Memory B cell (primary cell): ENCODE measurements around the gene LRRK1.

Experiments
- ATAC-seq: fragments of 150-1000 bp; cut with Tn5 transposase; 2 replicates; pipeline ENCODE4 v1.10.0; 2021; ENCODE audit warnings: low read depth, mild to moderate bottlenecking, moderate library complexity
- DNase-seq, 2 donors: peaks; one replicate each; pipeline ENCODE4 v3.0.0; 2022; ENCODE audit warnings: low spot score in 2 of 2
- H3K27ac Mint-ChIP-seq: one replicate; pipeline ENCODE4 v1.8.0; 2022; ENCODE audit warnings: mild to moderate bottlenecking, moderate library complexity, mixed read lengths
- H3K27me3 Mint-ChIP-seq: one replicate; pipeline ENCODE4 v1.8.0; 2022; ENCODE audit warnings: mixed read lengths
- H3K36me3 Mint-ChIP-seq: one replicate; pipeline ENCODE4 v1.8.0; 2022; ENCODE audit warnings: mild to moderate bottlenecking, mixed read lengths
- H3K4me1 Mint-ChIP-seq: one replicate; pipeline ENCODE4 v1.8.0; 2022; ENCODE audit warnings: mixed read lengths
- H3K4me3 Mint-ChIP-seq: one replicate; pipeline ENCODE4 v1.8.0; 2022; ENCODE audit warnings: mild to moderate bottlenecking, moderate library complexity, mixed read lengths
- H3K9me3 Mint-ChIP-seq: one replicate; pipeline ENCODE4 v1.8.0; 2022; ENCODE audit warnings: mixed read lengths

LRRK1 gene

DNA sequence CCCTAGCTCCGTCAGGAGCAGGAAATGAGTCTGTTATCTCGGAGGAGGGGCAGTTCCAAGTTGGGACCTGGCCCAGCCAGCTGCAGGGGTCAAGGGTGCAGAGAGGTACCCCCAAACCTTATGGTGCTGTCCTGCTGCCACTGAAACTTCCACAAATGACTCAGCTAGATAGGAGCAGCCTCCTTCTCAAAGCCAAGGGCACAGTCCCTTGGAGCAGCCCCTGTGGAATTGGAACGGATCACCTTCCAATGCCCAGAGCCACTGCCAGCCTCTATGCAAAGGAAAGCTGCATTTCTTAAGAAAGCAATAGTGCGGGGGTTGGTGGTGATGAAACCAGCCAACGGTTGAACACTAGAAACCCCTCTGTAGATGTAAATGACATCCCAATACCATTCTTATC, 19.6 kb upstream of the LRRK1 start:
- H3K9me3 Mint-ChIP-seq: no peaks in the 10 kb centered on the region
- no peak for DNase-seq
- H3K4me1 Mint-ChIP-seq: no peaks in the 10 kb centered on the region
- no peak for ATAC-seq
- no peak overlapping the region for H3K4me3 Mint-ChIP-seq
- peaks cover 7% of the 10 kb centered on the region for H3K27me3 Mint-ChIP-seq
- H3K27ac Mint-ChIP-seq: no peak overlapping the region
- no peaks in the 10 kb centered on the region for H3K36me3 Mint-ChIP-seq

GRCh38 chr15:100900136-100900794, 18.9 kb upstream of the LRRK1 start:
- Mint-ChIP-seq H3K9me3 (no peaks in the 10 kb centered on the region), H3K36me3 (no peaks in the 10 kb centered on the region), H3K27ac (no peak overlapping the region), H3K4me1 (no peaks in the 10 kb centered on the region), H3K4me3 (no peak overlapping the region), H3K27me3 (peaks cover 7% of the 10 kb centered on the region)
- DNase-seq: no peak
- ATAC-seq: no peak

GRCh38 chr15:100900795-100901169, 18.4 kb upstream of the LRRK1 start:
- Mint-ChIP-seq H3K27me3 (peaks cover 7% of the 10 kb centered on the region), H3K9me3 (no peaks in the 10 kb centered on the region), H3K4me3 (no peak overlapping the region), H3K4me1 (no peaks in the 10 kb centered on the region), H3K36me3 (no peaks in the 10 kb centered on the region), H3K27ac (no peak overlapping the region)
- ATAC-seq: no peak
- no peak for DNase-seq

DNA sequence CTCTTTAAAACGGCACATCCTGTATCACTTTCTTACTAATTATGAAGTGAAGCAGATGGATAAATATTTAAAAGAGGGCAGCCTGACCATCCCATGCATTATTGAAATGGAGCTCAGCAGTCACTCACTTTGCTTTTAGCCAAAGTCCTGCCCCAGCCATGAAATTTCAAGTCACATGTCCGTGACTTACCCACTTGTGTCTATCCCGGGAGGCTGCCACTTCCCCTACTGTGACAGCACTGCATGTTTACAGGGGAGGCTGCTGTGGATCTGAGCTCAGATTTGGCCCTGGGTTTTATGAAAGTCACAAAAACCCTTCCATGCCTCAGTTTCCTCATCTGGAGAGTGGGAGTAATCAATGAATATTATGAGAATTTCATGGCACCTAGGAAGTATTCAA, 17.9 kb upstream of the LRRK1 start:
- Mint-ChIP-seq H3K9me3 (no peaks in the 10 kb centered on the region), H3K27ac (no peak overlapping the region), H3K4me3 (no peak overlapping the region), H3K27me3 (peaks cover 7% of the 10 kb centered on the region), H3K36me3 (no peaks in the 10 kb centered on the region), H3K4me1 (no peaks in the 10 kb centered on the region)
- no peak for DNase-seq
- ATAC-seq: no peak

DNA sequence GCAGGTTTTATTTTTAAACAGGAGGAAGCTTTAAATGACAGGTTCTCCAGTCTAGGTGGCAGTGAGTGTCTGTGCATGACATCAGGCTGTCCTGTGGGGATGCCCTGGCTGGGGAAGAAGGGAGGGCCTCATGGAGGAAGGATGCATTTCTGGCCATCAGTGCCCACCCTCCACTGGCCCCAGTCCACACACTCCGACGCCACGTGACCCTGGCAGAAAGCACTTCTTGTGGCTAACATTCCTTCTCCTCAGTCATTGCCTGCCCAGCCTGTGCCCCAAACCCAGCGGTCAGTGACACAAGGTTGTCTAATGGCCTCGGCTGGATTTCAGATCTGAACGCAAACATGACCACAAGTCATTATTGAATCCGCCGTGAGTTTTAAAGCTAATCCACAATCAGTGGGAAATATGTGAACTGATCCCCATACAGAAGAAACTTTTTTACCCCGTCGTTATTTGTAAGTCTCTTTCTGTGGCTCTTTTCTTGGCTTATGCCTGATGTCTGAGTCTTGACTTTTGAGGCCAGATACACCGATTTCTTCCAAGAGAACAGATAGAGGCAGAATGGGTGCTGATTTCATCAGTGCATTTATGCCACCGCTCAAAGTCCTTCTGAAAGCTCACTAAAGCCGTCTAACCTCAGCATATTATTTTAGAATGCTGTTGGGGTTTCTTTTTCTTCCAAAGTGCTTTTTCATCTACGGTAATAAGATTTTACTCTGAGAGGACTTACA, 17.3 kb upstream of the LRRK1 start:
- DNase-seq: no peak
- Mint-ChIP-seq H3K4me1 (no peaks in the 10 kb centered on the region), H3K27ac (no peak overlapping the region), H3K36me3 (no peaks in the 10 kb centered on the region), H3K27me3 (peaks cover 7% of the 10 kb centered on the region), H3K9me3 (no peaks in the 10 kb centered on the region), H3K4me3 (no peak overlapping the region)
- ATAC-seq: no peak

GRCh38 chr15:100902436-100903167, 16.6 kb upstream of the LRRK1 start:
- ATAC-seq (peak; percentile 39), DNase-seq (no peak)
- Mint-ChIP-seq H3K36me3 (no peaks in the 10 kb centered on the region), H3K4me3 (peak overlapping the region; percentile 18), H3K27me3 (peaks cover 3% of the 10 kb centered on the region), H3K4me1 (no peaks in the 10 kb centered on the region), H3K27ac (no peak overlapping the region), H3K9me3 (no peaks in the 10 kb centered on the region)

DNA sequence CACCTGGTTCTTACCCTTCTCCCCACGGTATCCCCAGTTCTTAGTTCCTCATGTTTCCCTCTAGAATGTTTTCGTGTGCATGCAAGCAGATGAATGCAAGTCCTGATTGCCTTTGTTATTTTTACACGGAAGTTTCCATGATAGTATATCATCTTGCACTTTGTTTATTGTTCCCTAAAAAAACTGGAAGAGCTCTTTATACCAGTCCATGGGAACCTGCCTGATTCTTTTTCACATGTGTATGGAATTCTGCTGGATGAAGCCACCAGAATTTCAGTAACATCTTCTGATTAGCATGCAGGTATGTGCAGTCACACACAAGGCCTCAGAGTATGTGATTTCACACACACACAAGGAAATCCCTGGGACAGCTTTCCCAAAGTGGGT, 16.0 kb upstream of the LRRK1 start:
- H3K36me3 Mint-ChIP-seq: no peaks in the 10 kb centered on the region
- DNase-seq: no peak
- ATAC-seq: no peak
- no peak overlapping the region for H3K27ac Mint-ChIP-seq
- H3K4me1 Mint-ChIP-seq: no peaks in the 10 kb centered on the region
- H3K4me3 Mint-ChIP-seq: no peak overlapping the region
- peaks cover 2% of the 10 kb centered on the region for H3K27me3 Mint-ChIP-seq
- no peaks in the 10 kb centered on the region for H3K9me3 Mint-ChIP-seq

GRCh38 chr15:100905850-100906249, 13.3 kb upstream of the LRRK1 start:
- Mint-ChIP-seq H3K27me3 (peaks cover 5% of the 10 kb centered on the region), H3K27ac (no peak overlapping the region), H3K36me3 (no peaks in the 10 kb centered on the region), H3K4me1 (no peaks in the 10 kb centered on the region), H3K9me3 (no peaks in the 10 kb centered on the region), H3K4me3 (no peak overlapping the region)
- ATAC-seq (no peak), DNase-seq (no peak)

DNA sequence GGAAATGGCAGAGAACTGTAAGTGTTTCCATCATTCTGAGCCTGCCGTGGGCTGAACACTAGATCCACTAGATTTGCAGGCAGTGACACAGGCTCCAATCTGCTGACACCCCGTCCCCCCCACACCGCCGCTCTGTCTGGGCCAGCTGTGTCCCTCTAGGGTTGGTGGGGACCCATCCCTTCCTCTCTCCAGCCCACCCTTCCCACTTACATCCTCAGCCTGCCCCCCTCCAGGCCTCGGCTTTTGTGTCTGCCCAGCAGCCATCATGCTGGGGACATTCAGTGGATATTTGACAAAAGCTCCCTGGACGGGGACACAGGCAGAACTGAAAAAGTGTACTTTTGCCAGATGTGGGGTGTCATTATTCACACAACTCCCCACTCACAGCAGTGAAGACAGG, 10.7 kb upstream of the LRRK1 start:
- no peak for DNase-seq
- no peak overlapping the region for H3K4me3 Mint-ChIP-seq
- H3K27ac Mint-ChIP-seq: no peak overlapping the region
- H3K9me3 Mint-ChIP-seq: peaks cover 3% of the 10 kb centered on the region
- no peak for ATAC-seq
- H3K36me3 Mint-ChIP-seq: peaks cover 3% of the 10 kb centered on the region
- no peaks in the 10 kb centered on the region for H3K4me1 Mint-ChIP-seq
- H3K27me3 Mint-ChIP-seq: peaks cover 7% of the 10 kb centered on the region

DNA sequence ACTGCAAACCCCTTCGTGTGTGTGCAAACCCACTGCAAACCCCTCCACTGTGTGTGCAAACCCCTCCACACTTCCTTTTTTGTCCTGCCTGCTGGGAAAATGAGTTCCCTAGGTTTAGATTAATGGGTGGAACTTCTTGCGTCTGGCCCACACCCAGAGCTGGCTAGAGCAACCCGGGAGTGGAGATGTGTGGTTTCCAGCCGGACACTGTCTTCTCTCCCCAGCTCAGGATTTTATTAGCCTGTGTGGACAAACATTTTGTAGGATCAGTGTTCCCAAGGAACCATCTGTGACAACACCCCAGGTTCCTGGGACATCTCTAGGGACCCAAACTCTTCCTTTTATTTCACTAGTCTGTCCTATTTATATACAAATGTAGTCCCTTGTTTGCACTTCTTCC, 9.6 kb upstream of the LRRK1 start:
- H3K4me3 Mint-ChIP-seq: no peak overlapping the region
- no peaks in the 10 kb centered on the region for H3K4me1 Mint-ChIP-seq
- no peak overlapping the region for H3K27ac Mint-ChIP-seq
- H3K36me3 Mint-ChIP-seq: peaks cover 5% of the 10 kb centered on the region
- ATAC-seq (no peak), DNase-seq (no peak)
- peaks cover 7% of the 10 kb centered on the region for H3K27me3 Mint-ChIP-seq
- peaks cover 3% of the 10 kb centered on the region for H3K9me3 Mint-ChIP-seq

GRCh38 chr15:100909989-100910955, 8.9 kb upstream of the LRRK1 start:
- H3K4me3 Mint-ChIP-seq: no peak overlapping the region
- DNase-seq (no peak), ATAC-seq (no peak)
- peaks cover 5% of the 10 kb centered on the region for H3K36me3 Mint-ChIP-seq
- no peak overlapping the region for H3K27ac Mint-ChIP-seq
- peaks cover 7% of the 10 kb centered on the region for H3K27me3 Mint-ChIP-seq
- H3K4me1 Mint-ChIP-seq: no peaks in the 10 kb centered on the region
- H3K9me3 Mint-ChIP-seq: peaks cover 3% of the 10 kb centered on the region

GRCh38 chr15:100911086-100911485, 8.1 kb upstream of the LRRK1 start:
- H3K27me3 Mint-ChIP-seq: peaks cover 7% of the 10 kb centered on the region
- peaks cover 3% of the 10 kb centered on the region for H3K9me3 Mint-ChIP-seq
- H3K4me1 Mint-ChIP-seq: no peaks in the 10 kb centered on the region
- DNase-seq (no peak), ATAC-seq (no peak)
- no peak overlapping the region for H3K4me3 Mint-ChIP-seq
- peaks cover 5% of the 10 kb centered on the region for H3K36me3 Mint-ChIP-seq
- no peak overlapping the region for H3K27ac Mint-ChIP-seq

DNA sequence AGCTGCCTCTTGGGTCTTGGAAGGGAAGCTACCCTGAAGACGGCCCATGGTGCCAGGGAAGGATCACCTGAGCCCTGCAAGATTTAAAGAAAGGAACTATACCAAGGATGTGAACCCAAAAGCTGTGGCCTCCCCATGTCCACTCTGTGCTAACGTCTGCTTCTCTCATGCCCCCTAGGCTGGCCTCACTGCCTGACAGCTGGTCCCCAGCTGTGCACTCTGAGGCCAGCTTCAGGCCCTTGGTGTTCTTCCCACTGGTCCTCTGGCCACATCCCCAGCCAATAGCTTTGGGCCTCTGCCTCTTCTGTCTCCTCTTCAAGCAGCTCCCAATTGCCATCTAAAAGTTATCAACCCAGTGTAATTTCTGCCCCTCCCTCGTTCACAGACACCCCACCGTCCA, 5.2 kb upstream of the LRRK1 start:
- DNase-seq (no peak), ATAC-seq (no peak)
- peaks cover 3% of the 10 kb centered on the region for H3K4me1 Mint-ChIP-seq
- no peak overlapping the region for H3K4me3 Mint-ChIP-seq
- peaks cover 3% of the 10 kb centered on the region for H3K9me3 Mint-ChIP-seq
- H3K27ac Mint-ChIP-seq: no peak overlapping the region
- peaks cover 5% of the 10 kb centered on the region for H3K36me3 Mint-ChIP-seq
- H3K27me3 Mint-ChIP-seq: peaks cover 7% of the 10 kb centered on the region

GRCh38 chr15:100914876-100915275, 4.3 kb upstream of the LRRK1 start:
- peaks cover 5% of the 10 kb centered on the region for H3K36me3 Mint-ChIP-seq
- ATAC-seq: no peak
- peaks cover 3% of the 10 kb centered on the region for H3K9me3 Mint-ChIP-seq
- no peak overlapping the region for H3K27ac Mint-ChIP-seq
- H3K4me3 Mint-ChIP-seq: no peak overlapping the region
- peaks cover 5% of the 10 kb centered on the region for H3K27me3 Mint-ChIP-seq
- peaks cover 4% of the 10 kb centered on the region for H3K4me1 Mint-ChIP-seq
- no peak for DNase-seq
